Prostate gland (tissue), 2 donors: ENCODE results near the gene LCN15. TPM values are rescaled to one million over a fixed set of nuclear protein-coding genes. Genes with fewer than 3 reads are reported as not detected.
"Not testable (repeated sequence)": the region's sequence is repeated elsewhere in the genome, so short reads cannot be mapped to it uniquely, and the experiment has no call there.

Source experiments
- DNase-seq: peaks from one replicate; pipeline ENCODE4 v3.0.0-alpha.2; 2019; ENCODE audit warnings: low spot score
- H3K27ac ChIP-seq, 2 donors: fragments of 200-600 bp; sonication (generic); 2 replicates each; pipeline ENCODE4 v1.5.1; 2017 to 2019
- H3K27me3 ChIP-seq: fragments of 200-600 bp; sonication (generic); replicated peaks from 2 replicates; pipeline ENCODE4 v1.5.1; 2019; ENCODE audit not compliant: insufficient read depth
- H3K36me3 ChIP-seq, 2 donors: fragments of 200-600 bp; sonication (generic); 1 replicate in 1 of 2; 2 replicates in 1 of 2; pipeline versions ENCODE4 v1.5.1 to v1.8.1; 2017 to 2019
- H3K4me1 ChIP-seq: fragments of 200-600 bp; sonication (generic); replicated peaks from 2 replicates; pipeline ENCODE4 v1.5.1; 2019
- H3K4me3 ChIP-seq, 2 donors: fragments of 200-600 bp; sonication (generic); 2 replicates each; pipeline ENCODE4 v1.5.1; 2017 to 2019
- H3K9me3 ChIP-seq: fragments of 200-600 bp; sonication (generic); 2 replicates; pipeline ENCODE4 v1.5.1; 2017
- POLR2A ChIP-seq: fragments of 450-650 bp; IDR thresholded peaks from one replicate; pipeline ENCODE4 v1.6.1; 2016; ENCODE audit warnings: antibody characterized with exemption, mild to moderate bottlenecking
- POLR2AphosphoS5 ChIP-seq: sonication (generic); formaldehyde crosslinking; IDR thresholded peaks from one replicate; pipeline ENCODE4 v1.6.1; 2017; ENCODE audit warnings: antibody characterized with exemption
- WGBS: methylation state at CpG from one replicate; pipeline ENCODE4 v1.1.5; 2018; 5-methylcytosine and 5-hydroxymethylcytosine counted together
- intact Hi-C: fragments of 100-400 bp; cut with DNase I; formaldehyde crosslinking; loops from one replicate; pipeline ENCODE4 v1.14.2; 2022
- total RNA-seq, 2 donors: library from RNA; depleted of rRNA; stranded (reverse); fragments of >200 nt; gene quantifications; one replicate each; pipeline ENCODE4 v1.1.0, GENCODE V29; 2016
- TF ChIP-seq, protein P1 (sequence below), 4 experiments: fragments of 200-600 bp in 2 of 4; fragments of 450-650 bp in 2 of 4; sonication (generic) in 2 of 4; IDR thresholded peaks; 1 replicate in 3 of 4; 2 replicates in 1 of 4; pipeline ENCODE4 v1.5.1; 2016 to 2019; ENCODE audit warnings: antibody characterized with exemption in 4 of 4, mild to moderate bottlenecking in 2 of 4, moderate library complexity in 2 of 4

LCN15 gene
- total RNA-seq, 2 donors from 2014 or later, result 0.40 TPM; not detected in 1

GRCh38 chr9:136787690-136788400, 23.5 kb upstream of the LCN15 start:
- peak; percentile 69 for DNase-seq
- intact Hi-C loops, result loop anchor here (5.0 to 10.0 kb wide), 2 partner anchors 249 to 277 kb away; no protein-coding TSS in a partner anchor
- no peaks in the 10 kb centered on the region for H3K36me3 ChIP-seq

DNA sequence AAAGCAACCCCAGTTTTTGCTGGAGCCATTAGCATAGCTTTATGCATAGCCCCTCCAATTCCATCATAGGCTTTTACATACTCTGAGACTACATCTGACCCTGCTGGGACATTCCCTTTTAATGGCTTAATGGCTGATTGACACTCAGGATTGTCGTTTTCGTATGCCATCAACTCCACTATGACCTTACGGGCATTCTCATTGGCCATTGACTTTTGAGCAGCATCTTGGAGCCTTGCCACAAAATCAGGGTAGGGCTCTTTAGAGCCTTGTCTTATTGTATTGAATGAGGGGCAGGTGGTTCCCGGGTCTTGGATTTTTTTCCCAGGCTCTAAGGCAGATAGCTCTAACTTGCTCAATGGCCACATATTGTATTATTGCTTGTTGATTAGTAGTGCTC, 22.7 kb upstream of the LCN15 start:
- intact Hi-C loops, result loop anchor here (5.0 to 10.0 kb wide), 2 partner anchors 250 to 278 kb away; no protein-coding TSS in a partner anchor
- not testable (repeated sequence) for H3K4me1 ChIP-seq, H3K4me3 ChIP-seq, H3K27me3 ChIP-seq, H3K27ac ChIP-seq, H3K9me3 ChIP-seq, H3K36me3 ChIP-seq, DNase-seq
- WGBS, result 41% methylated on average over 4 of the region's 4 CpGs

More at GRCh38 chr9:136787690-136788400, 23.5 kb upstream of the LCN15 start:
- peak overlapping the region; percentile 83 to 99 for H3K27ac ChIP-seq
- H3K9me3 ChIP-seq, result no peaks in the 10 kb centered on the region
- no peak overlapping the region for H3K4me3 ChIP-seq
- 11% methylated on average over 21 of the region's 21 CpGs for WGBS
- H3K27me3 ChIP-seq, result no peaks in the 10 kb centered on the region
- H3K4me1 ChIP-seq, result peaks cover 4% of the 10 kb centered on the region
- TF ChIP-seq POLR2AphosphoS5, result peak; percentile 64
- TF ChIP-seq, protein P1, sequence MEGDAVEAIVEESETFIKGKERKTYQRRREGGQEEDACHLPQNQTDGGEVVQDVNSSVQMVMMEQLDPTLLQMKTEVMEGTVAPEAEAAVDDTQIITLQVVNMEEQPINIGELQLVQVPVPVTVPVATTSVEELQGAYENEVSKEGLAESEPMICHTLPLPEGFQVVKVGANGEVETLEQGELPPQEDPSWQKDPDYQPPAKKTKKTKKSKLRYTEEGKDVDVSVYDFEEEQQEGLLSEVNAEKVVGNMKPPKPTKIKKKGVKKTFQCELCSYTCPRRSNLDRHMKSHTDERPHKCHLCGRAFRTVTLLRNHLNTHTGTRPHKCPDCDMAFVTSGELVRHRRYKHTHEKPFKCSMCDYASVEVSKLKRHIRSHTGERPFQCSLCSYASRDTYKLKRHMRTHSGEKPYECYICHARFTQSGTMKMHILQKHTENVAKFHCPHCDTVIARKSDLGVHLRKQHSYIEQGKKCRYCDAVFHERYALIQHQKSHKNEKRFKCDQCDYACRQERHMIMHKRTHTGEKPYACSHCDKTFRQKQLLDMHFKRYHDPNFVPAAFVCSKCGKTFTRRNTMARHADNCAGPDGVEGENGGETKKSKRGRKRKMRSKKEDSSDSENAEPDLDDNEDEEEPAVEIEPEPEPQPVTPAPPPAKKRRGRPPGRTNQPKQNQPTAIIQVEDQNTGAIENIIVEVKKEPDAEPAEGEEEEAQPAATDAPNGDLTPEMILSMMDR (IDR thresholded peaks at IDR 0.05), result peak; percentile 85 to 99 (median 94)
- TF ChIP-seq POLR2A, result no peak

DNA sequence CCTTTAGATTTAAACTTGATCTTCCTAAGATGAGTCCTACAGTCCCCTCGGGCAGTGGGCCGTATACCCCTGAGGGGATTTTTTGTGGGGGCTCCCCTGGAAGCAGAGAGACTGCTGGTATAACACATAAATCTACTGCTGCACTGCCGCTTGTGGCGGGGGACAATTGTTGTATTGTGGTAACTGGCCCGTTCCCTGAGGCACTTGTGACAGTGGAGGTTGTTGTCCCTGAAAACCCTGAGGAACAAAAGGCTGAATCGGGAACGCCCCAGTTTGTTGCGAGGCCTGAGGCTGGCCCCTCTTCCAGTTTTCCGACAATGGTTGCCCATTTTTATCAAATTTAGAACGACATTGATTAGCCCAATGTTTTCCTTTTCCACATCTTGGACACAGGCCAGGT, 22.1 kb upstream of the LCN15 start:
- 54% methylated on average over 10 of the region's 10 CpGs for WGBS

GRCh38 chr9:136785565-136786355, 21.4 kb upstream of the LCN15 start:
- WGBS, result 80% methylated on average over 15 of the region's 23 CpGs
- DNase-seq, H3K27me3 ChIP-seq, H3K9me3 ChIP-seq, H3K4me1 ChIP-seq, H3K36me3 ChIP-seq, H3K4me3 ChIP-seq, H3K27ac ChIP-seq: not testable (repeated sequence)
- intact Hi-C loops, result loop anchor here (5.0 to 10.0 kb wide), 2 partner anchors 252 to 279 kb away; no protein-coding TSS in a partner anchor

More for the DNA sequence above, 22.1 kb upstream of the LCN15 start:
- Histone ChIP-seq H3K9me3 (no peaks in the 10 kb centered on the region), H3K27ac (no peak overlapping the region), H3K27me3 (no peaks in the 10 kb centered on the region), H3K4me3 (no peak overlapping the region), H3K36me3 (no peaks in the 10 kb centered on the region), H3K4me1 (peaks cover 4% of the 10 kb centered on the region)
- TF ChIP-seq POLR2A (no peak), POLR2AphosphoS5 (no peak)
- TF ChIP-seq, protein P1 (IDR thresholded peaks at IDR 0.05), result no peak
- intact Hi-C loops, result loop anchor here (5.0 to 10.0 kb wide), 2 partner anchors 251 to 278 kb away; no protein-coding TSS in a partner anchor
- no peak for DNase-seq

DNA sequence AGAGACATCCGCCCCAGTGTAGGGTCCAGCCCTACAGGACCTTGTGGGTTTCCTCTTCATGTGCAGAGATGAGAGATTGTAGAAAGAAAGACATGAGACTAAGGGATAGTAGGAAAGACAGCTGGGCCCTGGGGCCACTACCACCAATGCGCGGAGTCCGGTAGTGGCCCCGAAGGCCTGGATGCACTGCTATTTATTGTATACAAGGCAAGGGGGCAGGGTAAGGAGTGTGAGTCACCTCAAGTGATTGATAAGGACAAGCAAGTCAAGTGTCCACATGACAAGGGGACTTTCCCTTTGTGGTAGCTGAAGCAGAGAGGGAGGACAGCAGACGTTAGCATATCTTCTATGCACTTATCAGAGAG, 20.7 kb upstream of the LCN15 start:
- TF ChIP-seq, protein P1 (IDR thresholded peaks at IDR 0.05), result no peak
- no peak for TF ChIP-seq POLR2AphosphoS5
- no peak for TF ChIP-seq POLR2A
- Histone ChIP-seq H3K4me3 (no peak overlapping the region), H3K36me3 (no peaks in the 10 kb centered on the region), H3K27ac (no peak overlapping the region), H3K4me1 (peaks cover 4% of the 10 kb centered on the region), H3K27me3 (no peaks in the 10 kb centered on the region), H3K9me3 (no peaks in the 10 kb centered on the region)
- DNase-seq, result no peak
- intact Hi-C loops, result loop anchor here (5.0 to 10.0 kb wide), 2 partner anchors 252 to 280 kb away; no protein-coding TSS in a partner anchor
- 87% methylated on average over 6 of the region's 6 CpGs for WGBS
